Right ventricle myocardium inferior (tissue), 1 donor: Measurements from ENCODE around the gene BCAS1. TPM values are rescaled to one million over a fixed set of nuclear protein-coding genes. Genes with fewer than 3 reads are reported as not detected.

Experiments used
- ATAC-seq: fragments of 200-7000 bp; cut with Tn5 transposase; one replicate; pipeline ENCODE4 v1.9.1; 2020; ENCODE audit warnings: mild to moderate bottlenecking, moderate library complexity
- DNase-seq: peaks from one replicate; pipeline ENCODE4 v3.0.0; 2021; ENCODE audit errors: missing footprints
- intact Hi-C: fragments of 100-400 bp; cut with DNase I; formaldehyde crosslinking; loops from one replicate; pipeline ENCODE4 v1.11.0; 2022
- total RNA-seq: library from RNA; stranded (reverse); fragmentation: NEBNext Ultra II Directional; extraction: Animal tissue kit (Norgen Biotek cat#: 25700); gene quantifications from one replicate; pipeline ENCODE4 v1.2.1, GENCODE V29; 2021
- donor health status: DM: no; HTN: yes; CAD: no; lungs with severe emphysema.

The BCAS1 gene
- total RNA-seq, 1 donor from 2014 or later = not detected

GRCh38 chr20:54084727-54085388 lies 14.5 kb upstream of the BCAS1 start:
- DNase-seq (no peak), ATAC-seq (peak; percentile 10)
- intact Hi-C loops = no loop called here

- ATAC-seq (no peak), DNase-seq (no peak)
- intact Hi-C loops = no loop called here
These were observed 13.8 kb upstream of the BCAS1 start for GRCh38 chr20:54084193-54084592.

GRCh38 chr20:54083459-54083858 lies 13.1 kb upstream of the BCAS1 start:
- intact Hi-C loops = no loop called here
- no peak for ATAC-seq
- no peak for DNase-seq

GRCh38 chr20:54082100-54082499 lies 11.7 kb upstream of the BCAS1 start:
- no peak for DNase-seq
- ATAC-seq = no peak
- intact Hi-C loops = no loop called here

GRCh38 chr20:54079652-54080051 lies 9.3 kb upstream of the BCAS1 start:
- DNase-seq (no peak), ATAC-seq (no peak)
- intact Hi-C loops = no loop called here

GRCh38 chr20:54078296-54078984 lies 8.0 kb upstream of the BCAS1 start:
- DNase-seq = no peak
- ATAC-seq = no peak
- intact Hi-C loops = no loop called here

GRCh38 chr20:54076259-54076658 lies 5.9 kb upstream of the BCAS1 start:
- no peak for DNase-seq
- no peak for ATAC-seq
- intact Hi-C loops = no loop called here

- no peak for ATAC-seq
- no peak for DNase-seq
- intact Hi-C loops = no loop called here
These were observed 4.9 kb upstream of the BCAS1 start for GRCh38 chr20:54075322-54075721.

GRCh38 chr20:54074511-54074910 lies 4.1 kb upstream of the BCAS1 start:
- DNase-seq = no peak
- ATAC-seq = no peak
- intact Hi-C loops = no loop called here

DNA sequence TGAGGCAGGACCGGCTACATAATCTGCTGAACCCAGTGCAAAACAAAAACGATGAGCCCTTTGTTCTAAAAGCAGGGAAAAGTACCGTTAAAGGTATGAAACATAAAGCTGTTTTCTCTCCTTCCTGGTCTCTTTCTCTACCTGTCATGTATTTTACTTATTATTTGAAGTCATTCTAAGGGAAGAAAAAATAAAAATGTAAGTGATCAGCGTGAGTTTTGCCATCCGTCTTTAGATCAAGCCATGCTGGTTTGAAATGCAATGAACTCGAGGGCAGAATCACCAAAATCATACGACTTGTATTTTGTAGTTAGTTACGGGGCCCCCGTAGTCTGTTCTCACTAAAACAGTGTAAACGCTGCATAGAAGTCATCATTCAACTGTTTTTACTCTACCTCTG lies 2.9 kb upstream of the BCAS1 start:
- DNase-seq (no peak), ATAC-seq (no peak)
- intact Hi-C loops = no loop called here

GRCh38 chr20:54069501-54069971 lies 858 bp downstream of the BCAS1 start:
- ATAC-seq = no peak
- no peak for DNase-seq
- intact Hi-C loops = no loop called here

DNA sequence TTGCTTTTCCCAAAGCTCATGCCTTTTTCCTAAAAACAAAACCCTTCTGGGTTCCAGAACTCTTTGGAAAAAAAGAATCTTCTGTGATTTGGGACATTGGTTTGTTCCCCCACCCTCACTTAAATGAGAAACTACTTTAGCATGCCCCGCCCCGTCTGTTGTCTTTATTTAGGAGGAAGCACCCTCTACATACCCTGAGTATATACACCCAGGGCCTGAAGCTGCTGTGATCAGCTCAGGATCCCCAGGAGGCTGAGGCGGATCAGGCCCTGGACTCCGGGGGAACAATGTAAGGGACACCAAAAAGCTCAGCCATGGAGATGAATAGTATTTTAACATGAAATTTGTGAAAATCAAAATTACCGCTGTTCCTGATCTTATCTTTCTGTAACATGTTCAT lies 1.4 kb downstream of the BCAS1 start:
- intact Hi-C loops = no loop called here
- ATAC-seq (no peak), DNase-seq (no peak)

- no peak for ATAC-seq
- intact Hi-C loops = no loop called here
These were observed 1.9 kb downstream of the BCAS1 start for GRCh38 chr20:54068495-54068894.

DNA sequence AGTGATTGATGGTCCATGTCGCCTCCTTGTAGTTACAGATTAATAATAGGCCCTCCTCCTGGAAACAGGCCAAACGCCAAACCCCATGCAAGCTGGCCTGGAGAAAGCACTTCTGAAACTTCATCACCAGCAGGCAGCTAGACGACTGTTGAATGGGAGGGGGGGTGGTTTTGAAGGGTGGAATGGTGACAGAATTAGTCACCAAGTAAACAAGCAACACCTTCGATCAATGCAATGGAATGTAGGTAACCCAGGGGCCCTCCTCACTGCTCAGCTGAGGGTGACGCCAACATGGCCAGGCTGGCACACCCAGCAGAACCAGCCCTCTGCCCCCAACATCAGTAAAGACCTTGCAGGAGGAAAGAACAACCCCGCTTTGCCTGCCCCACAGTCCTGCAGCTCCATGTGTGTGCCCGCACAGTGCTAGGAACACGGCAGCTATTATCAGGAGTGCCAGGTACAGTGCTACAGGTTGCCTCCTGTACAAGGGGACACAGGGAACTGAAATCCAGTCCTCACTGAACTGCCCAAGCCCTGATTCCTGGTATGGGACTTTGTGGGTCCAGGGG lies 2.7 kb downstream of the BCAS1 start:
- ATAC-seq (peak; percentile 87), DNase-seq (no peak)
- intact Hi-C loops = no loop called here

More at GRCh38 chr20:54068495-54068894, 1.9 kb downstream of the BCAS1 start:
- no peak for DNase-seq

GRCh38 chr20:54065601-54066038 lies 4.8 kb downstream of the BCAS1 start:
- ATAC-seq (no peak), DNase-seq (no peak)
- intact Hi-C loops = no loop called here

DNA sequence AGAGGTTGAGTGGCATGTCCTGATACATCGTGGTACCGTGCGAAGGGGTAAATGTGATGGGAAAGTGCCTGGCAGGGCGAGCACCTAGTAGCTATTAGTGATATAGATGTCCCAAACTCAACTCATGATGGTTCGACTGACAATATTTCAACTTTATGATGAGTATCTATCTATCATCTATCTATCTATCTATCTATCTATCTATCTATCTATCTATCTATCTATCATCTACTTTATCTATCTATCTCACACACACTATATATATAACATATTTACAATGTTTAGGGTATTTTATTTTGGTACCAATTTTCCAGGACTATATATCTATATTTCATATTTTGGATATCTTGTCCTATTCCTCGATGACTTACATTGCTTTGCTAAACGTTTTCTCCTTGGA lies 5.5 kb downstream of the BCAS1 start:
- DNase-seq (no peak), ATAC-seq (no peak)
- intact Hi-C loops = loop anchor here (5.0 kb wide), 2 partner anchors 123 to 488 kb away; no protein-coding TSS in a partner anchor

DNA sequence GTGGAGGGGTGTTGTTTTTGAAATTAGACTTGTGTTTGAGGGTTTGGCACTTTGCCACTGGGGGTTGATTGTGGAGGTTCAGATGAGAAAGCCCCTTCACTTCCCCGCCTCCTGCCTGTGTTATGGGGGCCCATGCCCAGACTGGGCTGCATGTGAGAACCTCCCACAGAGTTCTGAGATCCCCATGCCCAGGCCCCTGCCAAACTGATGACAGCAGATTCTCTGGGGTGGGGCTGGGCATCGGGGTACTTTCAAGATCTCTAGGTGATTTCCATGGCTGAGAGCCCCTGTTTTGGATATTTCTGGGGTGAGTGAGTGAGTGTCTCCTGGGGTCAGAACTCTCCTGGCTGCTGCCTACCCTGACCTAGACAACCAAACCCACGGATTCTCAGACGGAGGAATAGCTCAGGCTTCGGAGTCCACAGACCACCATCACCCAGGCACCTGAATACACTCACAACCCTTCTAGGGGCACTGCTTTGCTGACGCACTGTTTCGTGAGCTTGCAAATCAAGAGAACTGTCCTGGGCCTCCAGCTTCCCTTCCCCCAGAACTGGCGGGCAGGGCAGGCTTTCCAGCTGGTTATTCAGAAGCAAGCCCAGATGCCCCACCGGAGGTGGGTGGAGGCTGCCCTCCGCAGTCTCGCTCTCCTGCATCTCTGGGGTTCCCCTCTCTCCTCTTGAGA lies 6.3 kb downstream of the BCAS1 start:
- intact Hi-C loops = loop anchor here (5.0 kb wide), 2 partner anchors 122 to 487 kb away; no protein-coding TSS in a partner anchor
- no peak for DNase-seq
- no peak for ATAC-seq

DNA sequence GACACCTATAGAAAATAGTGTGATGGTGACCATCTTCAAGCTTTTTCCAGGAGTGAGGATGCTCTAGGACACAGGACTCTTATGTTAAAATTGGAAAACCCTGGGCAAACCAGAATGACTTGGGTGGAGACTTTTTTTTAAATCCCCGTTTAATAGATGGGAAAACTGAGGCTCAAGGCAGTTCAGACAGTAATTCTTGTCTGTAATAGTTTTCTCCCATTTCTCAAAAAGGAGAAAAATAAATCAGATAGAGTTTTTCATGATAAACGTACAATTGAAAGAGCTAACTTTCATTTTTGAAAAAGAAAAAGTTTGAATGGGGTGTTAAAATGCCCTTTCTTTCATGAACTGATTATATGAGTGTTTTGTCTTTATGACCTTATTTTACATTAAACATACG lies 6.8 kb downstream of the BCAS1 start:
- no peak for ATAC-seq
- DNase-seq = no peak
- intact Hi-C loops = loop anchor here (5.0 kb wide), 2 partner anchors 121 to 486 kb away; no protein-coding TSS in a partner anchor

DNA sequence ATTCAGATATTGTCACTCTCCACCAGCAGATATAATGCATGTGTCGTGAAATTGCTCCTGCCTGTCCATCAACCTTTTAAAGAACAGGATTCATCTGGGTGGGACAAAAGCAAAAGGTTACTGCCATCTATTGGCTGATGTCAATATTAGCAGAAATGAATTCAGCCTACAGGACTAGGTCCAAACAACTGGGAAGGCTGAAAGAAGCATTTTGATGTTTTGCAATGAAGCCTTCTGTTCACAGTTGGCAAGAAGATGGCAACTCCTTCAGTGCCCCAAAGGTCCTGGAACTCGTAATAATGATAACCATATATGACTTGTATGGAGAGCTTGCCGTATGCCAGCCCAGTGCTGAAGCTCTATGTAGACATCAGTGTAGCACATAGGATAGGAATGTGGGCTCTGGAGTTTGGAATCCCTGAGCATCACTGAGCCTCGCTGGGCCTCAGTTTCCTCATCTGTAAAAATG lies 7.5 kb downstream of the BCAS1 start:
- intact Hi-C loops = loop anchor here (5.0 kb wide), 2 partner anchors 121 to 486 kb away; no protein-coding TSS in a partner anchor
- peak; percentile 40 for ATAC-seq
- DNase-seq = no peak
